ENCODE measurements around the gene GRID2. TPM values are rescaled to one million over a fixed set of nuclear protein-coding genes. Genes with fewer than 3 reads are reported as not detected.

The GRID2 gene
- total RNA-seq, 4 donors from 2014 or later: not detected

- TF ChIP-seq CTCF (IDR thresholded peaks at IDR 0.05; ENCODE audit: low read depth): no peak
Measured at GRCh38 chr4:93302310-93302709, 998.5 kb downstream of the GRID2 start.

- TF ChIP-seq CTCF (IDR thresholded peaks at IDR 0.05; ENCODE audit: low read depth): no peak
Measured at GRCh38 chr4:93303440-93303839, 999.7 kb downstream of the GRID2 start.

DNA sequence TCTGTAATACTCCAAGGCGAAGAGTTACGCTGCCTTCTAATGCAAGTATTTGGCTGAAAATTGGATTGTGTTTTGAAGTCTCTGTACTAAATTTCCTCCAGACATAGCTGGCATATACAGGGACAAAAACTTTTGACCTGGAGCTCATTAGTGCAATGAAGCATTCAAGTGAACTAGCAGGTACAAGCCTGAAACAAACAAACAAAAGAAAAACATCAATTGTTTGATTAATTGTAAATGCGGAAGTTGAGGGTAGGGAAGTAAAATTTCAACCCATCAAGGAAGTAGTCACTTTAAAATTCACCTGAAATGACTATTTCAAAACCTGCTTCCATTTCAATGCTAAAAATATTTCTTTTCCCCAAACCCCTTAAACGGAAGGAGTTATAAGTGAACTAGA, 1008.5 kb downstream of the GRID2 start:
- TF ChIP-seq CTCF (IDR thresholded peaks at IDR 0.05; ENCODE audit: low read depth): no peak

DNA sequence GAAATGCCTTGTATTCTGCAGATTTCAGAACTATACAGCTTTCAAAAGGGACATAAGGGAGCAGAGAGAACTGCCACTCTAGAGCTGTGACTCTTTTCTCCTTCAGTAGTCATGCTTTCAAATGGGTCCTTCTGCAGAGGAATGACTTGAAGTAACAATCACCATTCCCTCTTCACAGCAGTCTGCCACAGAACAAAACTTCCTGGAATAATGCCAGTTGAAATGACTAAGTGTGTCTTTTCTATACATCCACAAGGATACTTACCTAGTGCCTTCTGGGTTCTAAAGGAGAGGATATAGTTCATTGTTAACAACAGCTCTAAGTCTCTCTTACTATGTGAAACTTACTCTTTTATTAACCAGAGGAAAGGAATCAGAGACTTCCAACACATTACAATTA, 1009.4 kb downstream of the GRID2 start:
- no peak for TF ChIP-seq CTCF (IDR thresholded peaks at IDR 0.05; ENCODE audit: low read depth)

GRCh38 chr4:93317057-93317456, 1013.3 kb downstream of the GRID2 start:
- TF ChIP-seq CTCF (IDR thresholded peaks at IDR 0.05; ENCODE audit: low read depth): no peak

DNA sequence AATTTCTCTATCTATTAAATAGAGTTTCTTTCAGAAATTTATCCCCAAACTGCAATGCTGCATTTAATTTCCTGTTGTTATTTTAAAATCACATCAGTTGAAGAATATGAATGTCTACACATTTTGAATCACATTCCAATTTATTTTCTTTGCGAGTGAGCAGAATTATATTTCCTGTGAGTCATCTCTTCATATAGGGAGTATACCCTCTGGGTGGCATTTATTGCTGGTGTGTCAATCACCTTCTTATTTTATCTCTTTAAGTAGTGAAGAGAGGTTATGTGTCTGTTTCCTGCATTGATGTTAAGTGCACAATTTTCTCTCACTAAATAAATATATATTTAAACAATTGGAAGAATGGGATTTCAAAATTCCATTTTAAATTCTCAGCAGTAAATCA, 1013.8 kb downstream of the GRID2 start:
- TF ChIP-seq CTCF (IDR thresholded peaks at IDR 0.05; ENCODE audit: low read depth): no peak

DNA sequence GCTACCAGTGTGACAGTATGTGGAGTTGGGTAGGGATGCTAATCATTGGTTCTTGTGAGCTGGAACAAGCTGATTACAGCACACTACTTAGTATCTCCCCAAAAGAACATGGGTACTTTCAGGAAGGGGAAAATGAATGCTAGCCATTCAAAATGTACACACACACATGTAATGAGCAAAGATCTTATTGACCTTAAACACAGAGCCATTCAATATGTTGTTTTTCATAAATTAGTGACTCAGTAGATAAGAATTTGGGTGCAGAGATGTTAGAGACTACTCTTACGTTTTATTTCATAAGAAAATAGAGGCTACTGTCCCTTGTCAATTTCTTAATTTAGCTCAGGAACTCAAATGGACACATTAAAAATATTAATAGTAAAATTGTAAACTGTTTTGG, 1015.3 kb downstream of the GRID2 start:
- no peak for TF ChIP-seq CTCF (IDR thresholded peaks at IDR 0.05; ENCODE audit: low read depth)
